KMS-11 (cell line): ENCODE results near the gene RCC1.
"Not testable (repeated sequence)": the region's sequence is repeated elsewhere in the genome, so short reads cannot be mapped to it uniquely, and the experiment has no call there.

Experiments used
- H2AFZ ChIP-seq: fragments of 200-600 bp; sonication (generic); 2 replicates; pipeline ENCODE4 v1.6.1; 2016; ENCODE audit warnings: antibody characterized with exemption, mixed run types, low read depth
- H3K27ac ChIP-seq: fragments of 200-600 bp; sonication (generic); 2 replicates; pipeline ENCODE4 v1.6.1; 2016; ENCODE audit warnings: mild to moderate bottlenecking, mixed run types
- H3K27me3 ChIP-seq: fragments of 200-600 bp; sonication (generic); 2 replicates; pipeline ENCODE4 v1.6.1; 2017; ENCODE audit warnings: mild to moderate bottlenecking, low read depth, mixed run types, moderate library complexity; ENCODE audit not compliant: insufficient read depth
- H3K36me3 ChIP-seq: fragments of 200-600 bp; sonication (generic); 2 replicates; pipeline ENCODE4 v1.6.1; 2017; ENCODE audit warnings: mild to moderate bottlenecking, mixed run types; ENCODE audit not compliant: insufficient read depth
- H3K4me1 ChIP-seq: fragments of 200-600 bp; sonication (generic); 2 replicates; pipeline ENCODE4 v1.6.1; 2016; ENCODE audit warnings: mild to moderate bottlenecking, low read depth, mixed run types; ENCODE audit not compliant: poor library complexity, severe bottlenecking
- H3K4me2 ChIP-seq: fragments of 200-600 bp; sonication (generic); 2 replicates; pipeline ENCODE4 v1.7.0; 2016; ENCODE audit warnings: mild to moderate bottlenecking, mixed run types
- H3K4me3 ChIP-seq: fragments of 200-600 bp; sonication (generic); IDR thresholded peaks from 2 replicates; pipeline ENCODE4 v1.6.1; 2017; ENCODE audit warnings: low read depth, low read length, mixed read lengths; ENCODE audit not compliant: insufficient read depth
- H3K79me2 ChIP-seq: fragments of 200-600 bp; sonication (generic); 2 replicates; pipeline ENCODE4 v1.6.1; 2016; ENCODE audit warnings: low read depth, mixed run types; ENCODE audit not compliant: insufficient read depth
- H3K9ac ChIP-seq: fragments of 200-600 bp; sonication (generic); 2 replicates; pipeline ENCODE4 v1.6.1; 2016; ENCODE audit warnings: mild to moderate bottlenecking, mixed run types
- H4K20me1 ChIP-seq: fragments of 200-600 bp; sonication (generic); 2 replicates; pipeline ENCODE4 v1.6.1; 2016; ENCODE audit warnings: mild to moderate bottlenecking, mixed run types; ENCODE audit not compliant: insufficient read depth
- CTCF ChIP-seq: fragments of 200-600 bp; sonication (generic); conservative IDR thresholded peaks from 2 replicates; pipeline ENCODE4 v1.6.1; 2017; ENCODE audit warnings: low read depth, mild to moderate bottlenecking, antibody characterized with exemption, low read length, moderate library complexity, mixed read lengths

The RCC1 gene

GRCh38 chr1:28466226-28466778 is 39.5 kb upstream of the RCC1 start:
- Histone ChIP-seq H3K4me3 (no peak overlapping the region), H4K20me1 (no peaks in the 10 kb centered on the region), H3K9ac (no peak overlapping the region), H3K79me2 (no peaks in the 10 kb centered on the region), H3K27ac (no peak overlapping the region), H3K36me3 (no peaks in the 10 kb centered on the region), H3K4me2 (no peak overlapping the region), H3K27me3 (no peaks in the 10 kb centered on the region), H2AFZ (no peak overlapping the region), H3K4me1 (peaks cover 7% of the 10 kb centered on the region)
- TF ChIP-seq CTCF: no peak

- no peak overlapping the region for H3K27ac ChIP-seq
- H3K36me3 ChIP-seq: no peaks in the 10 kb centered on the region
- H3K27me3 ChIP-seq: no peaks in the 10 kb centered on the region
- H3K79me2 ChIP-seq: no peaks in the 10 kb centered on the region
- no peak overlapping the region for H3K9ac ChIP-seq
- H3K4me2 ChIP-seq: no peak overlapping the region
- peaks cover 12% of the 10 kb centered on the region for H3K4me1 ChIP-seq
- no peak overlapping the region for H2AFZ ChIP-seq
- no peaks in the 10 kb centered on the region for H4K20me1 ChIP-seq
- H3K4me3 ChIP-seq: no peak overlapping the region
- no peak for TF ChIP-seq CTCF
These were observed 35.7 kb upstream of the RCC1 start for GRCh38 chr1:28470146-28470545.

GRCh38 chr1:28479497-28479896 is 26.3 kb upstream of the RCC1 start:
- H2AFZ ChIP-seq, H3K27me3 ChIP-seq, H4K20me1 ChIP-seq, H3K79me2 ChIP-seq, H3K4me3 ChIP-seq, H3K9ac ChIP-seq, H3K36me3 ChIP-seq, H3K4me2 ChIP-seq: not testable (repeated sequence)
- peak overlapping the region; percentile 38; the same call in 1 of the 2 replicates for H3K27ac ChIP-seq
- H3K4me1 ChIP-seq: peaks cover 16% of the 10 kb centered on the region

GRCh38 chr1:28480308-28480707 is 25.5 kb upstream of the RCC1 start:
- Histone ChIP-seq H2AFZ (no peak overlapping the region), H3K27ac (peak overlapping the region; percentile 38; the same call in 1 of the 2 replicates), H3K9ac (no peak overlapping the region), H3K4me1 (peaks cover 16% of the 10 kb centered on the region), H3K36me3 (no peaks in the 10 kb centered on the region), H3K4me2 (no peak overlapping the region; the same call in 1 of the 2 replicates), H3K27me3 (no peaks in the 10 kb centered on the region), H3K79me2 (no peaks in the 10 kb centered on the region), H4K20me1 (no peaks in the 10 kb centered on the region), H3K4me3 (no peak overlapping the region)
- TF ChIP-seq CTCF: no peak

- Histone ChIP-seq H3K27ac (no peak overlapping the region), H3K9ac (no peak overlapping the region), H3K4me2 (no peak overlapping the region), H3K4me1 (peaks cover 16% of the 10 kb centered on the region), H3K79me2 (no peaks in the 10 kb centered on the region), H2AFZ (no peak overlapping the region), H3K4me3 (no peak overlapping the region), H4K20me1 (no peaks in the 10 kb centered on the region), H3K36me3 (no peaks in the 10 kb centered on the region), H3K27me3 (no peaks in the 10 kb centered on the region)
- TF ChIP-seq CTCF: no peak
These were observed 23.7 kb upstream of the RCC1 start for GRCh38 chr1:28482138-28482537.
